ENCODE measurements around the gene MTFR2. TPM values are rescaled to one million over a fixed set of nuclear protein-coding genes. Genes with fewer than 3 reads are reported as not detected.

The MTFR2 gene
- total RNA-seq, 2 donors from 2014 or later: 2.2 to 9.8 TPM

DNA sequence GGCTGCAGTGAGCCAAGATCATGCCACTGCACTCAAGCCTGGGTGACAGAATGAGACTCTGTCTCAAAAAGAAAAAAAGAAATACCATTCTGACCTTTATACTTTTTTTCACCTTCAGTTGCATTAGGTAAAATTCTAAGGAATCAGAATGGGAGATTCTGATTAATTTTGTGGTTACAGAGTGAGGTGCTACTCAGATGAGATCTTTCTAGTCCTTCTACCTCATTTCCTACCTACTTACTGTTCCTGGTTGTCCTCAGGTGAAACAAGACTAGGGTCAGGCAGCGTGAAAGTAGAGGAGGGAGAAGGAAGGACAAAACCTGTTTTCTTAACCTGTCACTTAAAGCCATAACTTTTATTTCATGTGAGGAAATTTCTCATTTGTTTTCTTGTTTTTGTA, 63.7 kb downstream of the MTFR2 start:
- no peak for DNase-seq

GRCh38 chr6:136184738-136185137, 65.4 kb downstream of the MTFR2 start:
- DNase-seq: no peak
- intact Hi-C loops (cut with DNase I): no loop called here
- H3K4me1 ChIP-seq: no peaks in the 10 kb centered on the region
- no peak overlapping the region for H3K27ac ChIP-seq
- no peak for TF ChIP-seq CTCF (IDR thresholded peaks at IDR 0.05)
- H3K27me3 ChIP-seq: no peaks in the 10 kb centered on the region
- no peak overlapping the region for H3K4me3 ChIP-seq
- no peak overlapping the region for H3K9ac ChIP-seq (ENCODE audit: low read depth in 2 of 2, low read length in 2 of 2)
- H3K9me3 ChIP-seq: no peaks in the 10 kb centered on the region
- H3K36me3 ChIP-seq: no peaks in the 10 kb centered on the region

More for the DNA sequence above, 63.7 kb downstream of the MTFR2 start:
- TF ChIP-seq CTCF (IDR thresholded peaks at IDR 0.05): no peak
- H3K9ac ChIP-seq (ENCODE audit: low read depth in 2 of 2, low read length in 2 of 2): no peak overlapping the region
- no peaks in the 10 kb centered on the region for H3K9me3 ChIP-seq
- no peaks in the 10 kb centered on the region for H3K4me1 ChIP-seq
- no peaks in the 10 kb centered on the region for H3K27me3 ChIP-seq
- intact Hi-C loops (cut with DNase I): no loop called here
- H3K4me3 ChIP-seq: no peak overlapping the region
- H3K36me3 ChIP-seq: no peaks in the 10 kb centered on the region
- no peak overlapping the region for H3K27ac ChIP-seq

DNA sequence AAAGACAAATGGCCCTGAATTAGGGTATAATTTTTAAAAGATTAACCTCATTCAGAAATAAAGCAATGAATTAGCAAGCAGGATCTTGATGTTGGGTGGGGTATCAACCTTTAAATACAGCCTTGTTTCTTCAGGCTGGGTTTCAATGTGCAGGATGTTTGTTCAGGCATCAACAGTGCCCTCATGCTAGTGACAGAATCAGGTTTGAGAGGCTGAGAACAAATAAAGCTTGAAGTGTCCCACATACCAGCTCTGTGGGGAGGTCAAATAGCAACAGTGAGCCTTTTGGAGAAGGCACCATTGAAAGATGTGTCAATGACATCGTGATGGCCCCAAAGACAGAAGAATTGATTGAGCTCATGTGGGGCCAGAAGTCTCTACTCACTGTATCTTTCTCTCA, 68.2 kb downstream of the MTFR2 start:
- intact Hi-C loops (cut with DNase I): no loop called here
- Histone ChIP-seq H3K27me3 (no peaks in the 10 kb centered on the region), H3K4me3 (no peak overlapping the region), H3K36me3 (no peaks in the 10 kb centered on the region), H3K9ac (ENCODE audit: low read depth in 2 of 2, low read length in 2 of 2) (no peak overlapping the region), H3K4me1 (no peaks in the 10 kb centered on the region), H3K27ac (no peak overlapping the region), H3K9me3 (no peaks in the 10 kb centered on the region)
- no peak for TF ChIP-seq CTCF (IDR thresholded peaks at IDR 0.05)
- no peak for DNase-seq

GRCh38 chr6:136181512-136181833, 68.6 kb downstream of the MTFR2 start:
- no peak for TF ChIP-seq CTCF (IDR thresholded peaks at IDR 0.05)
- H3K27me3 ChIP-seq: no peaks in the 10 kb centered on the region
- no peak overlapping the region for H3K27ac ChIP-seq
- no peak overlapping the region for H3K9ac ChIP-seq (ENCODE audit: low read depth in 2 of 2, low read length in 2 of 2)
- H3K4me3 ChIP-seq: no peak overlapping the region
- no peak for DNase-seq
- no peaks in the 10 kb centered on the region for H3K9me3 ChIP-seq
- intact Hi-C loops (cut with DNase I): no loop called here
- no peaks in the 10 kb centered on the region for H3K4me1 ChIP-seq
- no peaks in the 10 kb centered on the region for H3K36me3 ChIP-seq

Other genes starting within 250 kb of the MTFR2 start
- 100 to 1,000 TPM; 127 to 143 TPM for gene BCLAF1, start 39.5 kb upstream of the MTFR2 start, total RNA-seq

Data from colonic mucosa (tissue), 4 donors.